GM18511 (cell line): Measurements from ENCODE around the gene OR52L1.

ENCODE experiments used
- ATAC-seq: cut with Tn5 transposase; IDR thresholded peaks from one replicate; pipeline ENCODE4 v1.9.1; 2021; ENCODE audit warnings: mild to moderate bottlenecking, moderate library complexity; ENCODE audit not compliant: unreplicated experiment

The OR52L1 gene

GRCh38 chr11:5941951-5942350 is 44.8 kb downstream of the OR52L1 start, which contains the start of gene OR56A3:
Gene OR56A3 (plus strand): TSS chr11:5942251. CDS start chr11:5947347, 5,096 bp downstream.
- ATAC-seq = no peak

DNA sequence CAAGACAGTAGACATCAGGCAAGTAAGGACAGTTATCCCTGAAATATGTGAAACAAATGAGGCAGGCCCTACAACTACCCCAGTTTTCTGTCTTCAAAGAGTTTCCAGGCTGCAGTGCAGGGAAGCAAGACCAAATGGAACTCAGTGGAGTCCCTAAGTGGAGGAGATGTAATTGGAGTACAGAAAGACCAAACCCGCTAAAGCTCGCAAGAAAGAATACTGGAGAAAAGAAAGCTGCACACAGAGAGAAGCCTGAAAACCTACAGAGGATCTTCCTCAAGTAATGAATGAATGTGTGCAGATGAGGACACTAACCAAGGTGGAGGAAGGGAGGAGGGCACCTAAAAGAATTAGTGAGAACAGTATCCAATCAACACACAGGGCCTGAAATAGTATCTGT is 46.0 kb downstream of the OR52L1 start:
- ATAC-seq = no peak

GRCh38 chr11:5938603-5938965 is 48.2 kb downstream of the OR52L1 start:
- ATAC-seq = no peak

DNA sequence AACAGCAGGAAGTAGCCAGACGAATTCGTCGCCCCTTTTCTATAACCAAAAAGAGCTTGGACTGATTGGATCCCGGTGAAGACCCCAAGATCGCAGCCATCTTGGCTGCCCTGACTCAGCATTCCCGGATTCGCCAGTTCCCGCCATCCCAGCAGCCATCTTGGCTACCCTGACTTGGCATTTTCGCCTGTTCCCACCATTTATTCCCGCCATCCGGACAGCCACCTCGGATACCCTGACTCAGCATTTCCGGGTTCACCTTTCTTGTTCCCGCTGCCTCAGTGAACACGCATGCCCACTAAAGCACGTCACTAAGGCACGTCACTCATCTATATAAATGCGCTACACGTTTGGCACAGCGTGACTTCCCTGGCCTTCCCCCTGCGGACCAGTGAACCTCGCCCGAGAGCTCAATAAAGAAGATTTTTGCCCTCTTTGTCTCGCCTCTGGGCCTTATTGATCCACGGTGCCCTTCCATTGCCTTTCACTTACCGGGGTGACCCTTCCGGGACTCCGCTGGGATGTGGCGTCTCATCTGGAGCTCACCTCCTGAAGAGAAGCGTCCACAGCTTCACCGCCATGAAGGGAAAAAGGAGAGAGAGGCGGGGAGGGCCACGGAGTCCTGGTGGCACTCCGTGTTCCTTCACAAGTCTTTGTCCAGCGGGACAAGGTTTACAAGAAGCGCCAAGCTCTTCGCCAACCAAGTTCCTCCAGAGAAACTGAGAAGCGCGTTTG is 48.8 kb downstream of the OR52L1 start:
- no peak for ATAC-seq
